HepG2 (cell line): Measurements from ENCODE around the gene CEACAM16. TPM values are rescaled to one million over a fixed set of nuclear protein-coding genes. Genes with fewer than 3 reads are reported as not detected.
A peak's percentile ranks its signal among the peaks of the same experiment; 100 is the strongest.

Source experiments
- ATF7 ChIP-seq, 2 experiments: fragments of 450-650 bp in 1 of 2; sonication (generic) in 1 of 2; formaldehyde crosslinking in 1 of 2; IDR thresholded peaks; 2 replicates each; pipeline versions ENCODE4 v1.4.0 to v1.6.1; 2016 to 2020; ENCODE audit warnings: antibody characterized with exemption in 1 of 2, mild to moderate bottlenecking in 1 of 2, missing genetic modification reagents in 1 of 2
- ETV5 ChIP-seq: IDR thresholded peaks from 2 replicates; pipeline ENCODE4 v1.6.1; 2018; ENCODE audit warnings: missing biosample characterization, missing genetic modification reagents, inconsistent platforms, borderline replicate concordance
- HHEX ChIP-seq: IDR thresholded peaks from 2 replicates; pipeline ENCODE4 v1.6.1; 2016; ENCODE audit warnings: control low read depth
- MEF2D ChIP-seq: sonication (generic); formaldehyde crosslinking; IDR thresholded peaks from 2 replicates; pipeline ENCODE4 v1.5.1; 2020; ENCODE audit warnings: mild to moderate bottlenecking, missing genetic modification reagents
- MEIS2 ChIP-seq: sonication (generic); formaldehyde crosslinking; IDR thresholded peaks from 2 replicates; pipeline ENCODE4 v1.9.0; 2021; ENCODE audit warnings: mild to moderate bottlenecking, missing genetic modification reagents
- TCF7 ChIP-seq: sonication (generic); IDR thresholded peaks from 2 replicates; pipeline ENCODE4 v1.6.1; 2016; ENCODE audit warnings: antibody characterized with exemption, low read depth
- ZMYM2 ChIP-seq: sonication (generic); formaldehyde crosslinking; IDR thresholded peaks from 2 replicates; pipeline ENCODE4 v1.8.0; 2022; ENCODE audit warnings: mild to moderate bottlenecking, missing genetic modification reagents
- ZNF432 ChIP-seq: sonication (generic); formaldehyde crosslinking; IDR thresholded peaks from 2 replicates; pipeline ENCODE4 v1.5.0; 2020; ENCODE audit warnings: missing genetic modification reagents, mild to moderate bottlenecking, borderline replicate concordance
- ZNF547 ChIP-seq: sonication (generic); formaldehyde crosslinking; IDR thresholded peaks from 2 replicates; pipeline ENCODE4 v1.5.1; 2020; ENCODE audit warnings: mild to moderate bottlenecking, missing genetic modification reagents
- polyA plus RNA-seq, 8 experiments: library from polyadenylated mRNA; depleted of rRNA in 3 of 8; stranded (reverse) in 7 of 8; unstranded in 1 of 8; fragments of >200 nt; fragmentation: Illumina TruSeq in 4 of 8; extraction: Trizol in 4 of 8; gene quantifications; 2 replicates each; pipeline versions ENCODE4 v1.2.1 to v1.2.3, GENCODE V29; 2011 to 2016; ENCODE audit warnings: low read depth in 4 of 8, missing spikeins in 1 of 8, mixed read lengths in 1 of 8; ENCODE audit not compliant: insufficient read depth in 1 of 8
- total RNA-seq, 5 experiments: library from RNA; depleted of rRNA; stranded (reverse); fragments of >200 nt; fragmentation: Illumina TruSeq; extraction: Trizol; gene quantifications; 2 replicates each; pipeline ENCODE4 v1.2.3, GENCODE V29; 2016; ENCODE audit warnings: low read depth in 1 of 5
- TF ChIP-seq, protein P1 (sequence below): sonication (generic); formaldehyde crosslinking; IDR thresholded peaks from 2 replicates; pipeline ENCODE4 v1.8.0; 2022; ENCODE audit warnings: mild to moderate bottlenecking, missing genetic modification reagents
- TF ChIP-seq, protein P2 (sequence below): IDR thresholded peaks from 2 replicates; pipeline ENCODE4 v1.6.1; 2016; ENCODE audit warnings: low read depth, missing genetic modification reagents, missing compliant biosample characterization
- TF ChIP-seq, protein P3 (sequence below): sonication (generic); formaldehyde crosslinking; IDR thresholded peaks from 2 replicates; pipeline ENCODE4 v1.4.0; 2020; ENCODE audit warnings: missing genetic modification reagents, borderline replicate concordance
- TF ChIP-seq, protein P4 (sequence below): sonication (generic); formaldehyde crosslinking; IDR thresholded peaks from 2 replicates; pipeline ENCODE4 v1.4.0; 2020; ENCODE audit warnings: missing genetic modification reagents
- TF ChIP-seq, protein P5 (sequence below): sonication (generic); formaldehyde crosslinking; IDR thresholded peaks from 2 replicates; pipeline ENCODE4 v1.4.0; 2020; ENCODE audit warnings: missing genetic modification reagents, low read depth, mild to moderate bottlenecking, borderline replicate concordance

Gene CEACAM16
- total and polyA plus RNA-seq, 2 of the 13 experiments (the other 11 are each of a cell fraction or from before 2014, with no cell fraction given): not detected

DNA sequence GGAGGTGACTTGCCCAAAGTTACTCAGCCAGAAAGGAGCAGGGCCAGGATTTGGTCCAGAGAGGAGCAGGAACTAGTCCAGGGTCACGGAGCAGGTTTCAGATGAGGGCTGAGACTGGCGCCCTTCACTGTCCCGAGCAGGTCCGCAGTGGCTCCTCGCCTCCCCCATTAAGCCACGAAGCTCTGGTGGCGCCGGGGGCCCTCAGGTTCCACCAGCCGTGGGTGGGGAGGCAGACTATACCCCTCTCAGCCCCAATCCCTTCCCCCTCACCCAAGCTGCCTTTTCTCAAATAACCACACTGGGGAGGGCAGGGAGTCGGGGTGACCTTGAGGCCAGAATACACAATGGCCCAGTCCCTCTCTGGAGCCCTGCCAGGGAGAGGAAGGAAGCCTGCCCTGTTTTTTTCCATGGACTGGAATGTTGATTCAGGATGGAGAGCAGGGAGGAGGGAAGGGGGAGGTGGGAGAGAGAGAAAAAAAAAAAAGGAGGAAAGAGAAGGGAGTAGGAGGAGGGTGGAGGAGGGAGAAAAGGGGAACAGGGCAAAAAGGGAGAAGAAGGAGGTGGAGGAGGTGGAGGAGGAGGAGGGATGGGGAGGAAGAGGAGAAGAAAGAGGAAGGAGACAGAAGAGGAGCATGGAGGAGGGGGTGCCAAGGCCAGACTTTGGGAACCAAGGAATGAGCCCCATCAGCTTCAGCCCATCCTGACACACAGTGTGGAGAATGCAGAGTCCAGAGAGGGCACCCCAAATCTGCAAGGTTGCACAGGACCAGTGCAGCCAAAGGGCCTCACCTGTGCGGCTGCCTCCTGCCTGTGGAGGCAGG is 19.7 kb downstream of the CEACAM16 start (continued):
- TF ChIP-seq MEIS2 (CRISPR knock-in tag) (peak; percentile 64; the same call in 1 of the 2 replicates), ZNF432 (CRISPR knock-in tag) (no peak), ETV5 (peak; percentile 84), ZNF547 (CRISPR knock-in tag) (0 out of 2 replicates have a peak, but pooled peaks have one; percentile 52), MEF2D (CRISPR knock-in tag) (peak; percentile 88; the same call in 1 of the 2 replicates), ZMYM2 (CRISPR knock-in tag) (peak; percentile 78; the same call in 1 of the 2 replicates), ATF7 (IDR thresholded peaks at IDR 0.05) (no peak), ATF7 (CRISPR knock-in tag; IDR thresholded peaks at IDR 0.05) (peak; percentile 19; the same call in 1 of the 2 replicates), TCF7 (no peak; the same call in 1 of the 2 replicates), HHEX (CRISPR knock-in tag) (0 out of 2 replicates have a peak, but pooled peaks have one; percentile 33)
- TF ChIP-seq, protein P1, sequence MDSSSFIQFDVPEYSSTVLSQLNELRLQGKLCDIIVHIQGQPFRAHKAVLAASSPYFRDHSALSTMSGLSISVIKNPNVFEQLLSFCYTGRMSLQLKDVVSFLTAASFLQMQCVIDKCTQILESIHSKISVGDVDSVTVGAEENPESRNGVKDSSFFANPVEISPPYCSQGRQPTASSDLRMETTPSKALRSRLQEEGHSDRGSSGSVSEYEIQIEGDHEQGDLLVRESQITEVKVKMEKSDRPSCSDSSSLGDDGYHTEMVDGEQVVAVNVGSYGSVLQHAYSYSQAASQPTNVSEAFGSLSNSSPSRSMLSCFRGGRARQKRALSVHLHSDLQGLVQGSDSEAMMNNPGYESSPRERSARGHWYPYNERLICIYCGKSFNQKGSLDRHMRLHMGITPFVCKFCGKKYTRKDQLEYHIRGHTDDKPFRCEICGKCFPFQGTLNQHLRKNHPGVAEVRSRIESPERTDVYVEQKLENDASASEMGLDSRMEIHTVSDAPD (CRISPR knock-in tag): peak; percentile 61; the same call in 1 of the 2 replicates
- TF ChIP-seq, protein P2, sequence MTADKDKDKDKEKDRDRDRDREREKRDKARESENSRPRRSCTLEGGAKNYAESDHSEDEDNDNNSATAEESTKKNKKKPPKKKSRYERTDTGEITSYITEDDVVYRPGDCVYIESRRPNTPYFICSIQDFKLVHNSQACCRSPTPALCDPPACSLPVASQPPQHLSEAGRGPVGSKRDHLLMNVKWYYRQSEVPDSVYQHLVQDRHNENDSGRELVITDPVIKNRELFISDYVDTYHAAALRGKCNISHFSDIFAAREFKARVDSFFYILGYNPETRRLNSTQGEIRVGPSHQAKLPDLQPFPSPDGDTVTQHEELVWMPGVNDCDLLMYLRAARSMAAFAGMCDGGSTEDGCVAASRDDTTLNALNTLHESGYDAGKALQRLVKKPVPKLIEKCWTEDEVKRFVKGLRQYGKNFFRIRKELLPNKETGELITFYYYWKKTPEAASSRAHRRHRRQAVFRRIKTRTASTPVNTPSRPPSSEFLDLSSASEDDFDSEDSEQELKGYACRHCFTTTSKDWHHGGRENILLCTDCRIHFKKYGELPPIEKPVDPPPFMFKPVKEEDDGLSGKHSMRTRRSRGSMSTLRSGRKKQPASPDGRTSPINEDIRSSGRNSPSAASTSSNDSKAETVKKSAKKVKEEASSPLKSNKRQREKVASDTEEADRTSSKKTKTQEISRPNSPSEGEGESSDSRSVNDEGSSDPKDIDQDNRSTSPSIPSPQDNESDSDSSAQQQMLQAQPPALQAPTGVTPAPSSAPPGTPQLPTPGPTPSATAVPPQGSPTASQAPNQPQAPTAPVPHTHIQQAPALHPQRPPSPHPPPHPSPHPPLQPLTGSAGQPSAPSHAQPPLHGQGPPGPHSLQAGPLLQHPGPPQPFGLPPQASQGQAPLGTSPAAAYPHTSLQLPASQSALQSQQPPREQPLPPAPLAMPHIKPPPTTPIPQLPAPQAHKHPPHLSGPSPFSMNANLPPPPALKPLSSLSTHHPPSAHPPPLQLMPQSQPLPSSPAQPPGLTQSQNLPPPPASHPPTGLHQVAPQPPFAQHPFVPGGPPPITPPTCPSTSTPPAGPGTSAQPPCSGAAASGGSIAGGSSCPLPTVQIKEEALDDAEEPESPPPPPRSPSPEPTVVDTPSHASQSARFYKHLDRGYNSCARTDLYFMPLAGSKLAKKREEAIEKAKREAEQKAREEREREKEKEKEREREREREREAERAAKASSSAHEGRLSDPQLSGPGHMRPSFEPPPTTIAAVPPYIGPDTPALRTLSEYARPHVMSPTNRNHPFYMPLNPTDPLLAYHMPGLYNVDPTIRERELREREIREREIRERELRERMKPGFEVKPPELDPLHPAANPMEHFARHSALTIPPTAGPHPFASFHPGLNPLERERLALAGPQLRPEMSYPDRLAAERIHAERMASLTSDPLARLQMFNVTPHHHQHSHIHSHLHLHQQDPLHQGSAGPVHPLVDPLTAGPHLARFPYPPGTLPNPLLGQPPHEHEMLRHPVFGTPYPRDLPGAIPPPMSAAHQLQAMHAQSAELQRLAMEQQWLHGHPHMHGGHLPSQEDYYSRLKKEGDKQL: peak; percentile 55; the same call in 1 of the 2 replicates
- TF ChIP-seq, protein P3, sequence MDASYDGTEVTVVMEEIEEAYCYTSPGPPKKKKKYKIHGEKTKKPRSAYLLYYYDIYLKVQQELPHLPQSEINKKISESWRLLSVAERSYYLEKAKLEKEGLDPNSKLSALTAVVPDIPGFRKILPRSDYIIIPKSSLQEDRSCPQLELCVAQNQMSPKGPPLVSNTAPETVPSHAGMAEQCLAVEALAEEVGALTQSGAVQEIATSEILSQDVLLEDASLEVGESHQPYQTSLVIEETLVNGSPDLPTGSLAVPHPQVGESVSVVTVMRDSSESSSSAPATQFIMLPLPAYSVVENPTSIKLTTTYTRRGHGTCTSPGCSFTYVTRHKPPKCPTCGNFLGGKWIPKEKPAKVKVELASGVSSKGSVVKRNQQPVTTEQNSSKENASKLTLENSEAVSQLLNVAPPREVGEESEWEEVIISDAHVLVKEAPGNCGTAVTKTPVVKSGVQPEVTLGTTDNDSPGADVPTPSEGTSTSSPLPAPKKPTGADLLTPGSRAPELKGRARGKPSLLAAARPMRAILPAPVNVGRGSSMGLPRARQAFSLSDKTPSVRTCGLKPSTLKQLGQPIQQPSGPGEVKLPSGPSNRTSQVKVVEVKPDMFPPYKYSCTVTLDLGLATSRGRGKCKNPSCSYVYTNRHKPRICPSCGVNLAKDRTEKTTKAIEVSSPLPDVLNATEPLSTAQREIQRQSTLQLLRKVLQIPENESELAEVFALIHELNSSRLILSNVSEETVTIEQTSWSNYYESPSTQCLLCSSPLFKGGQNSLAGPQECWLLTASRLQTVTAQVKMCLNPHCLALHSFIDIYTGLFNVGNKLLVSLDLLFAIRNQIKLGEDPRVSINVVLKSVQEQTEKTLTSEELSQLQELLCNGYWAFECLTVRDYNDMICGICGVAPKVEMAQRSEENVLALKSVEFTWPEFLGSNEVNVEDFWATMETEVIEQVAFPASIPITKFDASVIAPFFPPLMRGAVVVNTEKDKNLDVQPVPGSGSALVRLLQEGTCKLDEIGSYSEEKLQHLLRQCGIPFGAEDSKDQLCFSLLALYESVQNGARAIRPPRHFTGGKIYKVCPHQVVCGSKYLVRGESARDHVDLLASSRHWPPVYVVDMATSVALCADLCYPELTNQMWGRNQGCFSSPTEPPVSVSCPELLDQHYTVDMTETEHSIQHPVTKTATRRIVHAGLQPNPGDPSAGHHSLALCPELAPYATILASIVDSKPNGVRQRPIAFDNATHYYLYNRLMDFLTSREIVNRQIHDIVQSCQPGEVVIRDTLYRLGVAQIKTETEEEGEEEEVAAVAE (CRISPR knock-in tag): 0 out of 2 replicates have a peak, but pooled peaks have one; percentile 23
- TF ChIP-seq, protein P4, sequence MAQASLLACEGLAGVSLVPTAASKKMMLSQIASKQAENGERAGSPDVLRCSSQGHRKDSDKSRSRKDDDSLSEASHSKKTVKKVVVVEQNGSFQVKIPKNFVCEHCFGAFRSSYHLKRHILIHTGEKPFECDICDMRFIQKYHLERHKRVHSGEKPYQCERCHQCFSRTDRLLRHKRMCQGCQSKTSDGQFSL (CRISPR knock-in tag): peak; percentile 46; the same call in 1 of the 2 replicates
- TF ChIP-seq, protein P5, sequence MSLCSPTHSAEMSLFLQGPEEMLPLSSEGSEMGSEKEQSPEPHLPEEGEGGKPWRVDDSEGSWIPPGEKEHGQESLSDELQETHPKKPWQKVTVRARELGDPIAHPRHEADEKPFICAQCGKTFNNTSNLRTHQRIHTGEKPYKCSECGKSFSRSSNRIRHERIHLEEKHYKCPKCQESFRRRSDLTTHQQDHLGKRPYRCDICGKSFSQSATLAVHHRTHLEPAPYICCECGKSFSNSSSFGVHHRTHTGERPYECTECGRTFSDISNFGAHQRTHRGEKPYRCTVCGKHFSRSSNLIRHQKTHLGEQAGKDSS (CRISPR knock-in tag): peak; percentile 86
